PC-3 (cell line): Measurements from ENCODE around the gene THSD8.
A peak's percentile ranks its signal among the peaks of the same experiment; 100 is the strongest.

ENCODE experiments used
- EZH2 ChIP-seq: fragments of 300-600 bp; sonication (generic); IDR thresholded peaks from one replicate; pipeline ENCODE4 v1.6.1; 2017; ENCODE audit warnings: antibody characterized with exemption, mild to moderate bottlenecking, low read length; ENCODE audit not compliant: unreplicated experiment
- EZH2phosphoT487 ChIP-seq: fragments of 300-600 bp; sonication (generic); IDR thresholded peaks from 2 replicates; pipeline ENCODE4 v1.6.1; 2018; ENCODE audit warnings: mild to moderate bottlenecking, antibody characterized with exemption, low read length, borderline replicate concordance
- TF ChIP-seq, protein P1 (sequence below): fragments of 300-600 bp; sonication (generic); conservative IDR thresholded peaks from 2 replicates; pipeline ENCODE4 v1.5.1; 2017; ENCODE audit warnings: antibody characterized with exemption, low read depth, mild to moderate bottlenecking, low read length

- TF ChIP-seq, protein P1, sequence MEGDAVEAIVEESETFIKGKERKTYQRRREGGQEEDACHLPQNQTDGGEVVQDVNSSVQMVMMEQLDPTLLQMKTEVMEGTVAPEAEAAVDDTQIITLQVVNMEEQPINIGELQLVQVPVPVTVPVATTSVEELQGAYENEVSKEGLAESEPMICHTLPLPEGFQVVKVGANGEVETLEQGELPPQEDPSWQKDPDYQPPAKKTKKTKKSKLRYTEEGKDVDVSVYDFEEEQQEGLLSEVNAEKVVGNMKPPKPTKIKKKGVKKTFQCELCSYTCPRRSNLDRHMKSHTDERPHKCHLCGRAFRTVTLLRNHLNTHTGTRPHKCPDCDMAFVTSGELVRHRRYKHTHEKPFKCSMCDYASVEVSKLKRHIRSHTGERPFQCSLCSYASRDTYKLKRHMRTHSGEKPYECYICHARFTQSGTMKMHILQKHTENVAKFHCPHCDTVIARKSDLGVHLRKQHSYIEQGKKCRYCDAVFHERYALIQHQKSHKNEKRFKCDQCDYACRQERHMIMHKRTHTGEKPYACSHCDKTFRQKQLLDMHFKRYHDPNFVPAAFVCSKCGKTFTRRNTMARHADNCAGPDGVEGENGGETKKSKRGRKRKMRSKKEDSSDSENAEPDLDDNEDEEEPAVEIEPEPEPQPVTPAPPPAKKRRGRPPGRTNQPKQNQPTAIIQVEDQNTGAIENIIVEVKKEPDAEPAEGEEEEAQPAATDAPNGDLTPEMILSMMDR, result peak; percentile 99
- TF ChIP-seq EZH2 (no peak), EZH2phosphoT487 (no peak)
These were observed 24.5 kb upstream of the THSD8 start for GRCh38 chr19:12777217-12778016.
